Choroid plexus epithelial cell (primary cell): ENCODE data around the gene SLIT1.
A peak's percentile ranks its signal among the peaks of the same experiment; 100 is the strongest.

Experiments used
- DNase-seq: peaks from one replicate; pipeline ENCODE4 v3.0.0-alpha.2; 2010; ENCODE audit warnings: low read depth
- H3K4me3 ChIP-seq: 2 replicates; pipeline ENCODE4 v1.5.1; 2011; ENCODE audit warnings: low read depth, mild to moderate bottlenecking, control low read depth, low read length, moderate library complexity
- TF ChIP-seq, protein P1 (sequence below): conservative IDR thresholded peaks from 2 replicates; pipeline ENCODE4 v1.5.1; 2011; ENCODE audit warnings: low read depth, mild to moderate bottlenecking, control low read depth, inconsistent platforms, low read length, moderate library complexity

SLIT1 gene

DNA sequence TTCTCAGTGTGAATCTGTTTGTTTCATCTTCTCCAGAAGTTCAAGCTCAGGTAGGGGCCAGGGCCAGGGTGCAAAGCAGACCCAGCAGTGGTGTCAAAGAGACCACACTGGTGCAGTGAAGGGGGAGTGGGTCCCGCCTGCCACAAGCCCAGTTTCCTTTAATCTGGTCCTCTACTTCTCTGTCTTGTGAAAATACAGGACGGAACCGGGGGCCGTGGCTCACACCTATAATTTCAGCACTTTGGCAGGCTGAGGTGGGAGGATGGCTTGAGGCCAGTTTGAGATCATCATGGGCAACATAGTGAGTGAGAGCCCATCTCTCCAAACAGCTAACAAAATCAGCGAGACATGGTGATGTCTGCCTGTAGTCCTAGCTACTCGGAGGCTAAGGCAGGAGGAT, 109.0 kb downstream of the SLIT1 start:
- no peak overlapping the region for H3K4me3 ChIP-seq
- TF ChIP-seq, protein P1, sequence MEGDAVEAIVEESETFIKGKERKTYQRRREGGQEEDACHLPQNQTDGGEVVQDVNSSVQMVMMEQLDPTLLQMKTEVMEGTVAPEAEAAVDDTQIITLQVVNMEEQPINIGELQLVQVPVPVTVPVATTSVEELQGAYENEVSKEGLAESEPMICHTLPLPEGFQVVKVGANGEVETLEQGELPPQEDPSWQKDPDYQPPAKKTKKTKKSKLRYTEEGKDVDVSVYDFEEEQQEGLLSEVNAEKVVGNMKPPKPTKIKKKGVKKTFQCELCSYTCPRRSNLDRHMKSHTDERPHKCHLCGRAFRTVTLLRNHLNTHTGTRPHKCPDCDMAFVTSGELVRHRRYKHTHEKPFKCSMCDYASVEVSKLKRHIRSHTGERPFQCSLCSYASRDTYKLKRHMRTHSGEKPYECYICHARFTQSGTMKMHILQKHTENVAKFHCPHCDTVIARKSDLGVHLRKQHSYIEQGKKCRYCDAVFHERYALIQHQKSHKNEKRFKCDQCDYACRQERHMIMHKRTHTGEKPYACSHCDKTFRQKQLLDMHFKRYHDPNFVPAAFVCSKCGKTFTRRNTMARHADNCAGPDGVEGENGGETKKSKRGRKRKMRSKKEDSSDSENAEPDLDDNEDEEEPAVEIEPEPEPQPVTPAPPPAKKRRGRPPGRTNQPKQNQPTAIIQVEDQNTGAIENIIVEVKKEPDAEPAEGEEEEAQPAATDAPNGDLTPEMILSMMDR, result no peak
- no peak for DNase-seq

GRCh38 chr10:97075961-97076525, 109.7 kb downstream of the SLIT1 start:
- H3K4me3 ChIP-seq, result no peak overlapping the region
- DNase-seq, result no peak
- TF ChIP-seq, protein P1, result no peak

GRCh38 chr10:97075421-97075820, 110.3 kb downstream of the SLIT1 start:
- DNase-seq, result no peak
- TF ChIP-seq, protein P1, result no peak
- no peak overlapping the region for H3K4me3 ChIP-seq

- no peak for DNase-seq
- TF ChIP-seq, protein P1, result no peak
- H3K4me3 ChIP-seq, result no peak overlapping the region
Measured at GRCh38 chr10:97074256-97075145, 111.3 kb downstream of the SLIT1 start.

DNA sequence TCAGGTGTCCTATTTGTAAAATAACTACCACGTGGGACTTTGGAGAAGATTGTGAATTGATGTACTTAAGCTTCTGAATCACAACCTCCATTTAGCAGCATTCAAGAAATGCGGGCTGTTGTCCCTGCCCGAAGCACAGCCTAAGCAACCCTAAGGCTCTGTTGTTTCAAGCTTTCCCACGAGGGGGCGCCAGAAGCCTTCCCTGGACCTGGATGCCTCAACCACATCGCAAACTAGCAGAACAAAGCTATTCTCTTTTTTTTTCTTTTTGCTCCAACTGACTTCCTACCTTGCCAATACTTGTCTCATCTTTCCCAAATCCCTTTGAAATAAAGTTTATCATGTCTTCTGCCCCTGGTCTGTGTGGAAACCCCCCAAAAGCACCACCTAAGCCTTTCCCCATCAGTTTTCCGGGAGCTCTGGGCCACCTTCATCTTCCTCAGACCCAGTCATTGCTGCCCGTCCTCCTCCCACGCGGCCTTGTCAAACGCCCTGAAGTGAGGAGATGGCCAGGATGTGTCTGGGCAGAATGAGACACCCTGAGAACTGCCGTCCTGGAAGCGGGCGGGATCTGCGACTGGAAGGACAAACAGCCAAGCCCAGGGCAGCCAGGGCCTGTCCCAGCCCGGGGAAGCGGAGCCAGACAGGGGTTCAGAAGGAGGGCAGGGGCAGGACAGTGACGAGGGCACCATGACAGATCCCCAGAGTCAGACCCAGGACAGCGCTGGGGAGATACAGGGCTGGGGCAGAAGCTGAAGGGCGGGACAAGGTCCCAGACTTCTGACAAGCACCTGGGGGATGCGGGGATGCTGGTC, 112.7 kb downstream of the SLIT1 start:
- no peak overlapping the region for H3K4me3 ChIP-seq
- TF ChIP-seq, protein P1, result peak; percentile 97
- peak; percentile 89 for DNase-seq

DNA sequence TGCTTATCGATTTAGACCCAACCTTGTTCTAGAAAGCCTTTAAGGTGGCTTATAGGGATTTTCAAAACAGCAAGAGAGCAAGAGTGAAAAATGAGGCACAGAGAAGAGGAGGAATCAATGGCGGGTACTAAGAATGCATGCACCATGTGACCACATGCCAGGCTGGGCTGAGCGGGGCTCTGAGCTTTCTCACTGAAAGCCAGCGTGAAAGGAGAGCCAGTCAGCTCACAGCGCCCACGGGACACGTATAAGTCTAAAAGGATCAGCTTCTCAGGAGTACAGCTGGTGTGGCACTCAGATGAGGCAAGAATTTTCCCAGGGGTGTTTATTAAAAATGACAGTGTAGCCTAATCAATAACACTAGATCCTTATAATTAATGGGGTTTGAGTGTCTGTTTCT, 114.3 kb downstream of the SLIT1 start:
- H3K4me3 ChIP-seq, result no peak overlapping the region
- TF ChIP-seq, protein P1, result no peak
- DNase-seq, result no peak
